Measurements from ENCODE around the gene IL4R. TPM values are rescaled to one million over a fixed set of nuclear protein-coding genes. Genes with fewer than 3 reads are reported as not detected.

Gene IL4R
- total RNA-seq, 1 experiment from 2014 or later: 28.6 TPM

DNA sequence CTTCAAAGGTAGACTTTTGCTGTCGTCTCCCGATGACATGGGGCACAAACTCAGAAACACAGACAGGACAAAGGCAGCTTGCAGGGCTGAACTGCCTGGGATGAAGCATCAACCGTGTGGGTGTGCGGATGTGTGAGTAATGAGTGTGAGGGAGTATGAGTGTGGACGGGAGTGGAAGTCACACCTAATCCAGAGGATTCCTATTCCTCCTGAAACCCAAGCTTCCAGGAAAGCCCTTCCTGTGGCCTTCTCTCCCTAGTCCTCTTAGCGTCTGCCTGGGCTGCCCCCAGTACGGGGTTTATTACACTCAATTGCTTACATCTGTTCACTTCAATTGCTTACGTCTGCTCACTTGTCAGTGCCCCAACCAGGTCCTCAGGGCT is 2.3 kb upstream of the IL4R start:
- Histone ChIP-seq H3K79me1 (ENCODE audit: insufficient read depth, low read depth, low read length, poor library complexity, severe bottlenecking) (no peaks in the 10 kb centered on the region), H2AK5ac (ENCODE audit: insufficient read length, low read length) (no peak overlapping the region), H3K9ac (ENCODE audit: extremely low read depth, insufficient read length, low read length) (no peak overlapping the region), H3K23me2 (ENCODE audit: insufficient read length, low read depth, low read length, poor library complexity, severe bottlenecking) (peaks cover 10% of the 10 kb centered on the region), H2BK20ac (ENCODE audit: low read depth, low read length, poor library complexity, severe bottlenecking) (no peak overlapping the region), H3K4me2 (ENCODE audit: insufficient read depth, insufficient read length, low read length) (no peak overlapping the region), H4K8ac (replicated peaks; ENCODE audit: insufficient read length, low read depth, low read length) (no peak overlapping the region), H3K79me2 (ENCODE audit: insufficient read depth, low read length) (no peaks in the 10 kb centered on the region), H3K56ac (ENCODE audit: insufficient read length, low read depth, low read length) (no peak overlapping the region), H2BK5ac (ENCODE audit: insufficient read length, low read length) (no peak overlapping the region), H3K4ac (ENCODE audit: low read depth, low read length) (no peak overlapping the region), H4K91ac (ENCODE audit: insufficient read length, low read depth, low read length) (no peak overlapping the region), H2BK15ac (ENCODE audit: low read depth, low read length) (no peak overlapping the region), H4K20me1 (ENCODE audit: control insufficient read depth, insufficient read depth, insufficient read length) (no peaks in the 10 kb centered on the region), H4K5ac (ENCODE audit: insufficient read length, low read depth, low read length) (no peak overlapping the region), H2BK12ac (ENCODE audit: insufficient read length, low read depth, low read length) (no peak overlapping the region), H3K23ac (ENCODE audit: insufficient read length, low read depth, low read length) (no peak overlapping the region), H3K18ac (ENCODE audit: insufficient read length, low read depth, low read length) (no peak overlapping the region), H3T11ph (ENCODE audit: low read length) (no peak overlapping the region), H2AFZ (ENCODE audit: low read length) (no peak overlapping the region), H3K14ac (ENCODE audit: insufficient read depth, low read length) (no peak overlapping the region), H3K9me3 (ENCODE audit: control insufficient read depth, low read depth, low read length) (no peaks in the 10 kb centered on the region), H3K4me1 (ENCODE audit: insufficient read depth, low read length) (no peaks in the 10 kb centered on the region; the same call in 1 of the 2 replicates), H3K27ac (ENCODE audit: insufficient read length, low read depth, low read length) (no peak overlapping the region), H2BK120ac (ENCODE audit: low read depth, low read length, poor library complexity, severe bottlenecking) (no peak overlapping the region), H3K27me3 (ENCODE audit: insufficient read depth, low read length) (no peaks in the 10 kb centered on the region)
- no CpG with 5 or more reads among the region's 8 CpGs for WGBS (ENCODE audit: extremely low coverage, insufficient read length, low lambda C conversion rate)
- TF ChIP-seq, protein P1, sequence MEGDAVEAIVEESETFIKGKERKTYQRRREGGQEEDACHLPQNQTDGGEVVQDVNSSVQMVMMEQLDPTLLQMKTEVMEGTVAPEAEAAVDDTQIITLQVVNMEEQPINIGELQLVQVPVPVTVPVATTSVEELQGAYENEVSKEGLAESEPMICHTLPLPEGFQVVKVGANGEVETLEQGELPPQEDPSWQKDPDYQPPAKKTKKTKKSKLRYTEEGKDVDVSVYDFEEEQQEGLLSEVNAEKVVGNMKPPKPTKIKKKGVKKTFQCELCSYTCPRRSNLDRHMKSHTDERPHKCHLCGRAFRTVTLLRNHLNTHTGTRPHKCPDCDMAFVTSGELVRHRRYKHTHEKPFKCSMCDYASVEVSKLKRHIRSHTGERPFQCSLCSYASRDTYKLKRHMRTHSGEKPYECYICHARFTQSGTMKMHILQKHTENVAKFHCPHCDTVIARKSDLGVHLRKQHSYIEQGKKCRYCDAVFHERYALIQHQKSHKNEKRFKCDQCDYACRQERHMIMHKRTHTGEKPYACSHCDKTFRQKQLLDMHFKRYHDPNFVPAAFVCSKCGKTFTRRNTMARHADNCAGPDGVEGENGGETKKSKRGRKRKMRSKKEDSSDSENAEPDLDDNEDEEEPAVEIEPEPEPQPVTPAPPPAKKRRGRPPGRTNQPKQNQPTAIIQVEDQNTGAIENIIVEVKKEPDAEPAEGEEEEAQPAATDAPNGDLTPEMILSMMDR (conservative IDR thresholded peaks at IDR 0.05): no peak
- peaks cover 0 to 3% (median 3%) of the 10 kb centered on the region in 3 experiments; a peak in 3 of 7 replicates for H3K36me3 Mint-ChIP-seq (ENCODE audit: insufficient read depth in 1 of 3, low read depth in 3 of 3)
- H3K27ac Mint-ChIP-seq: no peak overlapping the region
- H3K4me3 Mint-ChIP-seq: no peak overlapping the region; a peak in 1 of 5 replicates
- DNase-seq: no peak
- H3K27me3 Mint-ChIP-seq (ENCODE audit: low read depth): peaks cover 28% of the 10 kb centered on the region
- peaks cover 2 to 4% of the 10 kb centered on the region in 2 experiments; a peak in 3 of 5 replicates for H3K9me3 Mint-ChIP-seq
- H3K4me1 Mint-ChIP-seq: peaks cover 7 to 14% of the 10 kb centered on the region in 2 experiments
